ENCODE results near the gene RALGAPA2.

The RALGAPA2 gene

GRCh38 chr20:20399531-20400500 lies 312.6 kb downstream of the RALGAPA2 start:
- DNase-seq (ENCODE audit: low spot score in 2 of 2) (no peak), ATAC-seq (no peak)
- Mint-ChIP-seq H3K36me3 (no peaks in the 10 kb centered on the region), H3K9me3 (no peaks in the 10 kb centered on the region), H3K4me1 (no peaks in the 10 kb centered on the region), H3K4me3 (no peak overlapping the region), H3K27ac (no peak overlapping the region)

GRCh38 chr20:20398123-20398522 lies 314.3 kb downstream of the RALGAPA2 start:
- Mint-ChIP-seq H3K27ac (no peak overlapping the region), H3K4me3 (no peak overlapping the region), H3K4me1 (no peaks in the 10 kb centered on the region), H3K9me3 (no peaks in the 10 kb centered on the region), H3K36me3 (no peaks in the 10 kb centered on the region)
- ATAC-seq (no peak), DNase-seq (ENCODE audit: low spot score in 2 of 2) (no peak)

GRCh38 chr20:20396794-20397193 lies 315.6 kb downstream of the RALGAPA2 start:
- Mint-ChIP-seq H3K4me3 (no peak overlapping the region), H3K4me1 (no peaks in the 10 kb centered on the region), H3K36me3 (peaks cover 6% of the 10 kb centered on the region), H3K9me3 (no peaks in the 10 kb centered on the region), H3K27ac (no peak overlapping the region)
- ATAC-seq (no peak), DNase-seq (ENCODE audit: low spot score in 2 of 2) (no peak)

GRCh38 chr20:20395903-20396568 lies 316.4 kb downstream of the RALGAPA2 start:
- no peak overlapping the region for H3K4me3 Mint-ChIP-seq
- no peak for DNase-seq (ENCODE audit: low spot score in 2 of 2)
- no peaks in the 10 kb centered on the region for H3K4me1 Mint-ChIP-seq
- no peak overlapping the region for H3K27ac Mint-ChIP-seq
- H3K36me3 Mint-ChIP-seq = peaks cover 6% of the 10 kb centered on the region
- H3K9me3 Mint-ChIP-seq = no peaks in the 10 kb centered on the region
- ATAC-seq = no peak

- Mint-ChIP-seq H3K4me3 (no peak overlapping the region), H3K4me1 (no peaks in the 10 kb centered on the region), H3K27ac (no peak overlapping the region), H3K36me3 (peaks cover 6% of the 10 kb centered on the region), H3K9me3 (no peaks in the 10 kb centered on the region)
- no peak for DNase-seq (ENCODE audit: low spot score in 2 of 2)
- ATAC-seq = no peak
Measured at GRCh38 chr20:20395087-20395486, 317.4 kb downstream of the RALGAPA2 start.

GRCh38 chr20:20393207-20394120 lies 319.0 kb downstream of the RALGAPA2 start:
- Mint-ChIP-seq H3K36me3 (peaks cover 6% of the 10 kb centered on the region), H3K9me3 (no peaks in the 10 kb centered on the region), H3K4me3 (no peak overlapping the region), H3K4me1 (no peaks in the 10 kb centered on the region), H3K27ac (no peak overlapping the region)
- DNase-seq (ENCODE audit: low spot score in 2 of 2) = no peak
- no peak for ATAC-seq

GRCh38 chr20:20391766-20392165 lies 320.7 kb downstream of the RALGAPA2 start:
- H3K4me3 Mint-ChIP-seq = no peak overlapping the region
- no peaks in the 10 kb centered on the region for H3K4me1 Mint-ChIP-seq
- no peaks in the 10 kb centered on the region for H3K9me3 Mint-ChIP-seq
- no peak overlapping the region for H3K27ac Mint-ChIP-seq
- ATAC-seq = peak; percentile 19
- peaks cover 6% of the 10 kb centered on the region for H3K36me3 Mint-ChIP-seq
- DNase-seq (ENCODE audit: low spot score in 2 of 2) = no peak

- H3K27ac Mint-ChIP-seq = no peak overlapping the region
- H3K36me3 Mint-ChIP-seq = peaks cover 6% of the 10 kb centered on the region
- no peaks in the 10 kb centered on the region for H3K9me3 Mint-ChIP-seq
- ATAC-seq = no peak
- no peaks in the 10 kb centered on the region for H3K4me1 Mint-ChIP-seq
- no peak for DNase-seq (ENCODE audit: low spot score in 2 of 2)
- no peak overlapping the region for H3K4me3 Mint-ChIP-seq
Measured at GRCh38 chr20:20391115-20391514, 321.3 kb downstream of the RALGAPA2 start.

- DNase-seq (ENCODE audit: low spot score in 2 of 2) (no peak), ATAC-seq (no peak)
- no peak overlapping the region for H3K27ac Mint-ChIP-seq
- no peak overlapping the region for H3K4me3 Mint-ChIP-seq
- H3K9me3 Mint-ChIP-seq = no peaks in the 10 kb centered on the region
- no peaks in the 10 kb centered on the region for H3K4me1 Mint-ChIP-seq
- peaks cover 6% of the 10 kb centered on the region for H3K36me3 Mint-ChIP-seq
Measured at GRCh38 chr20:20390393-20390792, 322.1 kb downstream of the RALGAPA2 start.

- Mint-ChIP-seq H3K4me3 (no peak overlapping the region), H3K9me3 (no peaks in the 10 kb centered on the region), H3K36me3 (no peaks in the 10 kb centered on the region), H3K4me1 (no peaks in the 10 kb centered on the region), H3K27ac (no peak overlapping the region)
- ATAC-seq (no peak), DNase-seq (ENCODE audit: low spot score in 2 of 2) (no peak)
Measured at GRCh38 chr20:20386192-20386591, 326.3 kb downstream of the RALGAPA2 start.

- H3K9me3 Mint-ChIP-seq = no peaks in the 10 kb centered on the region
- no peak overlapping the region for H3K27ac Mint-ChIP-seq
- H3K36me3 Mint-ChIP-seq = no peaks in the 10 kb centered on the region
- H3K4me3 Mint-ChIP-seq = no peak overlapping the region
- no peak for DNase-seq (ENCODE audit: low spot score in 2 of 2)
- ATAC-seq = no peak
- H3K4me1 Mint-ChIP-seq = no peaks in the 10 kb centered on the region
Measured at GRCh38 chr20:20375862-20376261, 336.6 kb downstream of the RALGAPA2 start.

GRCh38 chr20:20373091-20373571 lies 339.3 kb downstream of the RALGAPA2 start:
- Mint-ChIP-seq H3K27ac (no peak overlapping the region), H3K4me1 (peaks cover 6% of the 10 kb centered on the region), H3K4me3 (no peak overlapping the region), H3K36me3 (no peaks in the 10 kb centered on the region), H3K9me3 (no peaks in the 10 kb centered on the region)
- ATAC-seq (no peak), DNase-seq (ENCODE audit: low spot score in 2 of 2) (no peak)

- no peak overlapping the region for H3K4me3 Mint-ChIP-seq
- peaks cover 11% of the 10 kb centered on the region for H3K4me1 Mint-ChIP-seq
- H3K36me3 Mint-ChIP-seq = no peaks in the 10 kb centered on the region
- no peak overlapping the region for H3K27ac Mint-ChIP-seq
- no peaks in the 10 kb centered on the region for H3K9me3 Mint-ChIP-seq
- DNase-seq (ENCODE audit: low spot score in 2 of 2) = no peak
- ATAC-seq = no peak
Measured at GRCh38 chr20:20371681-20372080, 340.8 kb downstream of the RALGAPA2 start.

- DNase-seq (ENCODE audit: low spot score in 2 of 2) (no peak), ATAC-seq (no peak)
- Mint-ChIP-seq H3K4me3 (no peak overlapping the region), H3K36me3 (no peaks in the 10 kb centered on the region), H3K27ac (no peak overlapping the region), H3K9me3 (no peaks in the 10 kb centered on the region), H3K4me1 (peaks cover 17% of the 10 kb centered on the region)
Measured at GRCh38 chr20:20371083-20371482, 341.4 kb downstream of the RALGAPA2 start.

- H3K4me3 Mint-ChIP-seq = peak overlapping the region; percentile 52
- H3K4me1 Mint-ChIP-seq = peaks cover 17% of the 10 kb centered on the region
- peaks cover under 1% of the 10 kb centered on the region for H3K36me3 Mint-ChIP-seq
- no peaks in the 10 kb centered on the region for H3K9me3 Mint-ChIP-seq
- no peak for DNase-seq (ENCODE audit: low spot score in 2 of 2)
- no peak for ATAC-seq
- no peak overlapping the region for H3K27ac Mint-ChIP-seq
Measured at GRCh38 chr20:20370094-20370575, 342.3 kb downstream of the RALGAPA2 start.

Measured in stimulated activated effector memory CD8-positive, alpha-beta T cell treated with anti-CD3 and anti-CD28 coated beads, Interleukin-12 subunit alpha, Interleukin-12 subunit beta, amount 100 ng/mL, for 72 hours (primary cell).